Uterus (tissue), 2 donors: ENCODE measurements around the gene RNF215.
A peak's percentile ranks its signal among the peaks of the same experiment; 100 is the strongest.

Experiments
- POLR2A ChIP-seq, 2 donors: fragments of 450-650 bp; IDR thresholded peaks; one replicate each; pipeline ENCODE4 v1.6.1; 2016; ENCODE audit warnings: antibody characterized with exemption in 2 of 2, mild to moderate bottlenecking in 1 of 2, moderate library complexity in 1 of 2
- TF ChIP-seq, protein P1 (sequence below), 4 experiments: fragments of 200-600 bp in 2 of 4; fragments of 450-650 bp in 2 of 4; sonication (generic) in 2 of 4; IDR thresholded peaks; one replicate each; pipeline ENCODE4 v1.5.1; 2016 to 2019; ENCODE audit warnings: antibody characterized with exemption in 4 of 4, mild to moderate bottlenecking in 2 of 4, moderate library complexity in 1 of 4

DNA sequence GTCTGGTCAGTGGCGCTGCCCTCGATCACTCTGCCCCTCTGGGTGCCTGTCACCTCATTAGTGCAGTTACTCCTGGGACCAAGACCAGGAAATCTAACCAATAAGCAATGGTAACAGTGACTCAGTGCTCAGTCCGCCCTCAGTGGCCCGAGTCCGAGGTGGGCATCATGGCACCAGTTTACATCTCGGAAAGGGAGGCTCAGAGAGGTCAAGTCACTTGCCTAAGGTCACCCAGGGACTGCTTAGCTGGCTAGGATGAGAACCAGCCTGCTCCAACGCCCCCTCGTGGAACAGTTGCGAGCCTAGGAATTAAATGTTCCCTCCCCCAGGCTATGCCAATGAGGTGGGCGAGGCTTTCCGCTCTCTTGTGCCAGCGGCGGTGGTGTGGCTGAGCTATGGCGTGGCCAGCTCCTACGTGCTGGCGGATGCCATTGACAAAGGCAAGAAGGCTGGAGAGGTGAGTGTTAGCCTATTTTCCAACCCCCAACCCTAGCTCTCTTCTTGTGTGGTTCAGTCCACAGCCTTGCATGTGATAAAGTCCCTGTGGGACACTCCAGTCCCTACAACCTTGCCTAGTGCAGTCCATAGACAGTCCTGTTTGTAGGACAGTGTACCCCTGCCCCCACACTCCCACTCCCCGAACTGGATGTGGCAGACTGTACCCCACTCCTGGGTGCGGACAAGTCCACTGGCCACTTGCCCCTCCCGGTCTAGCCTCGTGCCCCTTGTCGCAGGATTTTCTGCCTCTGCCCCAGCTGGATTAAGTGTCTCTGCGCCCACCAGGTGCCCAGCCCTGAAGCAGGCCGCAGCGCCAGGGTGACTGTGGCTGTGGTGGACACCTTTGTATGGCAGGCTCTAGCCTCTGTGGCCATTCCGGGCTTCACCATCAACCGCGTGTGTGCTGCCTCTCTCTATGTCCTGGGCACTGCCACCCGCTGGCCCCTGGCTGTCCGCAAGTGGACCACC, 39.5 kb upstream of the RNF215 start:
- TF ChIP-seq, protein P1, sequence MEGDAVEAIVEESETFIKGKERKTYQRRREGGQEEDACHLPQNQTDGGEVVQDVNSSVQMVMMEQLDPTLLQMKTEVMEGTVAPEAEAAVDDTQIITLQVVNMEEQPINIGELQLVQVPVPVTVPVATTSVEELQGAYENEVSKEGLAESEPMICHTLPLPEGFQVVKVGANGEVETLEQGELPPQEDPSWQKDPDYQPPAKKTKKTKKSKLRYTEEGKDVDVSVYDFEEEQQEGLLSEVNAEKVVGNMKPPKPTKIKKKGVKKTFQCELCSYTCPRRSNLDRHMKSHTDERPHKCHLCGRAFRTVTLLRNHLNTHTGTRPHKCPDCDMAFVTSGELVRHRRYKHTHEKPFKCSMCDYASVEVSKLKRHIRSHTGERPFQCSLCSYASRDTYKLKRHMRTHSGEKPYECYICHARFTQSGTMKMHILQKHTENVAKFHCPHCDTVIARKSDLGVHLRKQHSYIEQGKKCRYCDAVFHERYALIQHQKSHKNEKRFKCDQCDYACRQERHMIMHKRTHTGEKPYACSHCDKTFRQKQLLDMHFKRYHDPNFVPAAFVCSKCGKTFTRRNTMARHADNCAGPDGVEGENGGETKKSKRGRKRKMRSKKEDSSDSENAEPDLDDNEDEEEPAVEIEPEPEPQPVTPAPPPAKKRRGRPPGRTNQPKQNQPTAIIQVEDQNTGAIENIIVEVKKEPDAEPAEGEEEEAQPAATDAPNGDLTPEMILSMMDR (IDR thresholded peaks at IDR 0.05), result peak; percentile 22 to 65 (median 39)
- no peak for TF ChIP-seq POLR2A (IDR thresholded peaks at IDR 0.05)
